Subcutaneous abdominal adipose tissue (tissue), 5 donors: ENCODE results near the gene LGR5.

Experiments
- H3K27ac ChIP-seq: one replicate; pipeline ENCODE4 v1.7.0; 2013; ENCODE audit warnings: low read depth, mild to moderate bottlenecking, inconsistent platforms, low read length, moderate library complexity
- H3K27me3 ChIP-seq, 5 donors: one replicate each; pipeline ENCODE4 v1.7.0; 2013; ENCODE audit warnings: low read length in 5 of 5, inconsistent platforms in 1 of 5; ENCODE audit not compliant: control insufficient read depth in 5 of 5, insufficient read depth in 4 of 5
- H3K36me3 ChIP-seq, 5 donors: one replicate each; pipeline ENCODE4 v1.7.0; 2013; ENCODE audit warnings: low read length in 5 of 5; ENCODE audit not compliant: control insufficient read depth in 5 of 5, insufficient read depth in 5 of 5
- H3K4me1 ChIP-seq, 5 donors: one replicate each; pipeline ENCODE4 v1.7.0; 2013; ENCODE audit warnings: low read length in 5 of 5, mild to moderate bottlenecking in 3 of 5, moderate library complexity in 1 of 5; ENCODE audit not compliant: control insufficient read depth in 5 of 5, insufficient read depth in 5 of 5
- H3K4me3 ChIP-seq, 5 donors: one replicate each; pipeline ENCODE4 v1.7.0; 2013; ENCODE audit warnings: low read length in 5 of 5, low read depth in 1 of 5
- H3K9ac ChIP-seq, 5 donors: one replicate each; pipeline ENCODE4 v1.7.0; 2013; ENCODE audit warnings: low read length in 5 of 5, mild to moderate bottlenecking in 4 of 5, moderate library complexity in 3 of 5
- H3K9me3 ChIP-seq, 5 donors: one replicate each; pipeline ENCODE4 v1.7.0; 2013; ENCODE audit warnings: low read length in 5 of 5; ENCODE audit not compliant: control insufficient read depth in 5 of 5
- donor health status: healthy.
- donor health status: healthy.
- donor health status: healthy.
- donor health status: healthy.
- donor health status: healthy.

Gene LGR5

DNA sequence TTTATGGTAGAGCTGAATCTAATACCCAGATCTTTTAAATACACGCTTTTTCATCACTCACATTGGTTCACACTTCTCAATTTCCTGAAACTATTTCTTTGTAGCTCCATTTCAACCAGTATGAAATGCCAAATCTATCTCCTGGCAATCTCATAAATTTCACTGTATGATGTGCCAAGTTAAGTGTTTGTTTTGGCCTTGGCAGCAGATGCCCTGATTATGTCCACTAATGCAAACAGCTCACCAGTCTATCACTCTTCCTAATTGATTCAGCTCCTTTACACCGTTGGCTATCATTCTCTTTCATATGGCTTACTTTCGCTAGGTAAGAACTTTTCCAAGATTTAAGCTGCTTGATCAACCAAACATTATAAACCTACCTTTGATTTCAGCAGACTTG, 165.4 kb downstream of the LGR5 start:
- H3K27ac ChIP-seq = no peak overlapping the region
- H3K4me1 ChIP-seq = peaks cover 0 to 2% (median 0%) of the 10 kb centered on the region in 5 donors
- H3K9ac ChIP-seq = no peak overlapping the region
- H3K9me3 ChIP-seq = no peaks in the 10 kb centered on the region
- H3K27me3 ChIP-seq = no peaks in the 10 kb centered on the region
- H3K36me3 ChIP-seq = peaks cover 22 to 37% (median 34%) of the 10 kb centered on the region in 5 donors
- no peak overlapping the region for H3K4me3 ChIP-seq

DNA sequence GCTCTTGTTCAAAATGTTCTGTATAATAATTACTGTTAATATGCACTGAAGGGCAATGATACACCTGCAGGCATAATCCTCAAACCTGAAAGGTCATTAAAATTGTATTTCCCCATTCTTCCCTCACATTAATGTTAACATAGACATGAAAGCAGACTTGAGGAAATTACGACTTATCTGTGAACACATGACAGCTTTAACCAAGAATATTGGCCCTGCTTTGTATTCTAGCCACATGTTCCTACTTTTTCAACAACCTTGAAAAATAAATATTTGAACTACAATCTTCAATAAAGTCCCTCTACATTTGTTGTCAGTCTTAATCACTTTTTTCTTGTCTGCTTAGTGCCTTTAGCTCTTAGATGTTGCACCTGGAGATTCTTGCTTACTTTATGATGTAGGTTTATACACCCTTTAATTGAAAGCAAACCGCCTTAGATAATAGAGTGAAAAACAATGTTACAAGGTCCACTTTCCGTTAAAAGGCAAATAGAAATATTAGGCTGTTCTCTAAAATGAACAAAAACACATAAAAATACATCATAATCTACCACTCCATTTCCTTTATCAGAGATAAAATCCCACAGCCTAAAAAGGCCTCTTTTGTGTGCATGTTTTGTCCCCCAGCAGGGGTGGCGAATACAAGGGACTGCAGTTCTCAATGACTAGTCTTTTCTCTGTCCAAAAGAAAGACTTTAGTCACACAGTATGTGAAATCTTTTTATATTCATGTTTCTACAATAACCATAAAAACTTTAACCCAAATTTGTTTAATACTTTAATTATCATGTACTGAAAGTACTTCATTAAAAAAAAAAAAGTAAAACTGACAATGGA, 168.1 kb downstream of the LGR5 start:
- Histone ChIP-seq H3K36me3 (peaks cover 48 to 61% (median 55%) of the 10 kb centered on the region in 5 donors), H3K27me3 (no peaks in the 10 kb centered on the region), H3K9ac (no peak overlapping the region), H3K9me3 (no peaks in the 10 kb centered on the region), H3K27ac (no peak overlapping the region), H3K4me3 (no peak overlapping the region), H3K4me1 (peaks cover 0 to 1% (median 0%) of the 10 kb centered on the region in 5 donors)

DNA sequence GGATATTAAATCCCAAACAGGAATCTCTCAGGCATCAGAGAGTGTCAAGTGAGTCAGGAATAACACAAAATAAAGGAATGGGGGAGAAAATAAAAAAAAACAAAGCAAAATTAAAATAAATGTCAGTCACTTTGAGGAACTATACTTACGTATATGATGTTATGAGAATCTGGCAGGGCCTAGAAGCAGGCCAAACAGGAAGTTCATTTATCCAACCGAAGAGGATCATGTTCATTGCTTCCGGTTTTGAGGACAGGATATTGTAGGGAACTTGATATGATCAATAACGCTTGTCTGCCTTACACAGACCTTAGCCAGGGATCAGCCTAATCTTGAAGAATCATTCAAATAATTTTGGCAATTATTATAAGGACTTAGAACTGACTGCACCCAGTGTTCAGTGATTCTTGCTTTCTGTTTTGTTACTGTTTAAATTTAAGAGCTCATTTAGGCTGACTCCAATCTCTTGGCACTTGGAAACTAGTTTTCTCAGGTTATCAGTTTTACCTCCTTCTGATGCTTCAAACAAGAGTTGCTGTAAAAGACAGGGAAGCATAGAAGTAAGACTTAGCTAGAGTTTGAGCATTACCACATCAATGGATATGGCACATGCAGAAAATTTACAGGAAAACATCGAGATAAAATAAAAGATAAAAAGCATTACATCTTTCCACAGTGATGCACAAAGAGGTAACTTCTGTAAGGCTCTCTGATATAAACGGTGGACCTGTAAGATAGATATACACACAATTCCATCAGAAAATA, 170.6 kb downstream of the LGR5 start:
- Histone ChIP-seq H3K27ac (no peak overlapping the region), H3K36me3 (peaks cover 71 to 86% (median 75%) of the 10 kb centered on the region in 5 donors), H3K9me3 (no peaks in the 10 kb centered on the region), H3K4me3 (no peak overlapping the region), H3K27me3 (no peaks in the 10 kb centered on the region), H3K9ac (no peak overlapping the region), H3K4me1 (no peaks in the 10 kb centered on the region)

DNA sequence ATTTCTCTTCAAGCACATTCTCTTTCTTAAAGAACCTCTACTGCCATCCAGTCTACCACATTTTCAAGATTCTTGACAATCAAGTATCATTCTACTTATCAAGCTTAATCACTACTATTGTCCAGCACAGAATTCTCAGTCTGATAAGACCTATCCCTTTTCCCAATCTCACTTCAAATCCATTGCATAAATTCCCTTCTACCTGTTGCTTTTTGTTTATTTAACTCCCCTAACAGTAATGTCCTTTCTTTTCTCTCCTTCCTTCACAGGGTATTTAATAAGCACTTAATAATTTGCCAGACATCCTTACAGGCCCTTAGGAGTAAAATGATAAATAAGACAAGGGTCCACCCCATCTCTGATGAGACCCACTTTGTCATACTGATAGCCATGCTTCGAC, 182.3 kb downstream of the LGR5 start:
- Histone ChIP-seq H3K9ac (no peak overlapping the region), H3K36me3 (peaks cover 76 to 92% (median 79%) of the 10 kb centered on the region in 5 donors)

DNA sequence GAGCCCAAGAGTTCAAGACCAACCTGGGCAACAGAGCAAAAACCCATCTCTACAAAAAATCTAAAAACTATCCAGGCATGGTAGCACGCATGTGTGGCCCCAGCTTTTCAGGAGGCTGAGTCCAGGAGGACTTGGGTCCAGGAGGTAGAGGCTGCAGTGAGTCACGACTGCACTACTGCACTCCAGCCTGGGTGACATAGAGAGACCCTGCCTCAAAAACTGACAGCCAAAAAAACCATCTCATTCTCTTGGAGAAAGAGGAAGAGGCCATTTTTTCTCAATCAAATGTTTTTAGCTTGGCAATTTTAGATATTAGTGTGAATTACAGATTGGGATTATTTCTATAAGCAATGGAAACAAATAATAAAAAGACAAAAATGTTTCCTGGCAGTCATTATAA, 185.9 kb downstream of the LGR5 start:
- Histone ChIP-seq H3K4me1 (peaks cover 0 to 8% (median 0%) of the 10 kb centered on the region in 5 donors), H3K27me3 (no peaks in the 10 kb centered on the region), H3K9me3 (no peaks in the 10 kb centered on the region), H3K4me3 (no peak overlapping the region), H3K27ac (no peak overlapping the region), H3K9ac (no peak overlapping the region), H3K36me3 (peaks cover 75 to 94% (median 79%) of the 10 kb centered on the region in 5 donors)

More for the DNA sequence above, 182.3 kb downstream of the LGR5 start:
- Histone ChIP-seq H3K4me1 (peaks cover 0 to 8% (median 0%) of the 10 kb centered on the region in 5 donors), H3K27ac (no peak overlapping the region), H3K27me3 (no peaks in the 10 kb centered on the region), H3K9me3 (no peaks in the 10 kb centered on the region), H3K4me3 (no peak overlapping the region)

DNA sequence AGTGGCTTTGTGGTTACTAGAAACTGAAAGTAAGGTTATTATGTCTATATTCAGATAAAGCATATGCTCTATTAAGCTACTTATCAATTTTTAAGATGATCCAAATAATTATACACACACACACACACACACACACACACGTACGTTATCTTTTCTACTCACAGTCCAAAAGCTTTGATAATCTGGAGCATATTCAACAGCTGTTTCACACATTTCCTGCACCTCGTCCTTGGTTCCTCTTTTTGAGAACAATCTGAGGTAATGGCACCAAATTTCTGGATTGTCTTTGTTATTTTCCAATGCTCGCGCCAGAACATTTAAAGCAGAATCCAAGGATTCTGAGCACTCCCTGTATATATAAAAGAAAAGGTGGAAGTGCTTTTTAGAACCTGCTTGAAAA, 186.5 kb downstream of the LGR5 start:
- H3K4me1 ChIP-seq = peaks cover 0 to 8% (median 0%) of the 10 kb centered on the region in 5 donors
- no peak overlapping the region for H3K4me3 ChIP-seq
- no peaks in the 10 kb centered on the region for H3K27me3 ChIP-seq
- peaks cover 70 to 94% (median 81%) of the 10 kb centered on the region in 5 donors for H3K36me3 ChIP-seq
- H3K9ac ChIP-seq = no peak overlapping the region
- H3K9me3 ChIP-seq = no peaks in the 10 kb centered on the region
- H3K27ac ChIP-seq = no peak overlapping the region

DNA sequence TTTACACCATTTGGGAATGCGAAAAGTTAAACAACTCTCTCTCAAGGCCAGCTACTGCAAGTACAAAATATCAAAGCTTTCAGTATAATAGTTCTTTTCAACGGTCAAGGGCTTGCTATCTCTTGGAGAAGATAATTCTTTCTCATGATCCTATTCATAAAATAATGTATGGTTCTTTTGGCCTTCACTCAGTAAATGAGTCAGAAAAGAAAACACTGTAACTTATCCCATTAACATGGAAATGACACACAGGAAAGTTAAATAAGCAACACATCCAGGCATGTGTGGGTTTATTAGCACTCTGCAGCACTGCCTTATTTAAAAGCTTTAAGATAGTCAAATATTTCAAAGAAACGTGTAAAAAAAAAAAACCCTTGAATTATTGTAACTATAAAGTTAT, 187.2 kb downstream of the LGR5 start:
- Histone ChIP-seq H3K9ac (no peak overlapping the region), H3K27me3 (no peaks in the 10 kb centered on the region), H3K27ac (no peak overlapping the region), H3K9me3 (no peaks in the 10 kb centered on the region), H3K36me3 (peaks cover 70 to 93% (median 82%) of the 10 kb centered on the region in 5 donors), H3K4me3 (no peak overlapping the region), H3K4me1 (peaks cover 0 to 8% (median 0%) of the 10 kb centered on the region in 5 donors)

DNA sequence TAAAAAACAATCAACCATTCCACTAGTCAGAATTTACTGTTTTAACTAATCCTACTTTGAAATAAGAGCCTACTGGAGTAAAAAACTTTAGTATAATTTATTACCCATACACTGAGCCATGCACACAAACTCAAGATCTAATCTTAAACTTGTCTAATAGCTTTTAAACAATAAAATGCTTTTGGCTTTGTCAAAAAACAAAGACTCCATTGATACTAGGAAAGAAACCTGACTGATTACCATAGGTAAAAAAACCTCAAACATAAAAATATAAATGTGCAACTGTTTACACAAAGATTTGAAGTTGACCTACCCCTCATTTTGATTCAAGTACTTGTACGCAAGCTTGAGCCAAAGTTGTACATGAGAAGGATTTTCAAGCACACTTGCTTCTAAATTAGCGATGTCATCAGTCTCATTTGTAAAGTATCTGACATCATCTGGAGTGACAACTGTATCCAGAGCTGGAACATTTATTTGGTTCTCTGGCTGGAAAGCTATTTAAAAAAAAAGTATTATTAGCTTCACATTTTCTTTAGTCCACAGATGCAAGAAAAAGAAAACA, 187.9 kb downstream of the LGR5 start:
- Histone ChIP-seq H3K4me3 (no peak overlapping the region), H3K27me3 (no peaks in the 10 kb centered on the region), H3K36me3 (peaks cover 70 to 93% (median 83%) of the 10 kb centered on the region in 5 donors), H3K4me1 (peaks cover 0 to 8% (median 0%) of the 10 kb centered on the region in 5 donors), H3K9me3 (no peaks in the 10 kb centered on the region), H3K27ac (no peak overlapping the region), H3K9ac (no peak overlapping the region)
